H1 (cell line): Measurements from ENCODE around the gene PFKM. TPM values are rescaled to one million over a fixed set of nuclear protein-coding genes. Genes with fewer than 3 reads are reported as not detected.

Source experiments
- CTCF ChIA-PET: fragments of 300-600 bp; sonication (Branson Sonifier 250); formaldehyde crosslinking; loops from one replicate; lab custom pipeline; 2021; ENCODE audit not compliant: partially characterized antibody; lab: Charles Lee
- POLR2A ChIA-PET: fragments of 300-600 bp; sonication (Branson Sonifier 250); formaldehyde crosslinking; loops from one replicate; lab custom pipeline; 2021; ENCODE audit warnings: inconsistent platforms; ENCODE audit not compliant: partially characterized antibody; lab: Charles Lee
- DNase-seq, 2 experiments: peaks; one replicate each; pipeline versions ENCODE4 v3.0.0 to v3.0.0-alpha.2; 2010 to 2022; ENCODE audit warnings: low spot score in 2 of 2, low read depth in 1 of 2, mixed read lengths in 1 of 2
- FAIRE-seq: peaks from 2 replicates; lab custom pipeline; 2011; peaks lifted over from hg19 to GRCh38; lab: Jason Lieb, UNC
- H2AFZ ChIP-seq: 2 replicates; pipeline ENCODE4 v1.8.1; 2012; ENCODE audit warnings: low read length, inconsistent platforms
- H2AK5ac ChIP-seq: 2 replicates; pipeline ENCODE4 v1.6.1; 2013; ENCODE audit warnings: low read depth, low read length
- H2BK120ac ChIP-seq: replicated peaks from 2 replicates; pipeline ENCODE3; 2013; ENCODE audit warnings: low read depth, low read length, inconsistent platforms
- H2BK12ac ChIP-seq: 2 replicates; pipeline ENCODE4 v1.6.1; 2013; ENCODE audit warnings: low read depth, low read length
- H2BK15ac ChIP-seq: 2 replicates; pipeline ENCODE4 v1.6.1; 2013; ENCODE audit warnings: low read length
- H2BK20ac ChIP-seq: 2 replicates; pipeline ENCODE4 v1.6.1; 2013; ENCODE audit warnings: low read length
- H2BK5ac ChIP-seq: 2 replicates; pipeline ENCODE4 v1.6.1; 2013; ENCODE audit warnings: low read depth, low read length
- H3K14ac ChIP-seq: 2 replicates; pipeline ENCODE4 v1.6.1; 2013; ENCODE audit warnings: inconsistent platforms; ENCODE audit not compliant: insufficient read length
- H3K18ac ChIP-seq: 2 replicates; pipeline ENCODE4 v1.6.1; 2013; ENCODE audit warnings: low read length; ENCODE audit errors: extremely low read depth
- H3K23ac ChIP-seq: 2 replicates; pipeline ENCODE4 v1.6.1; 2013; ENCODE audit warnings: inconsistent platforms; ENCODE audit not compliant: insufficient read length
- H3K23me2 ChIP-seq: 2 replicates; pipeline ENCODE4 v1.6.1; 2013; ENCODE audit warnings: low read depth, low read length
- H3K27ac ChIP-seq: 2 replicates; pipeline ENCODE4 v1.6.1; 2011; ENCODE audit warnings: low read depth, low read length, inconsistent platforms
- H3K27me3 ChIP-seq, 4 experiments: replicated peaks in 1 of 4; 1 replicate in 1 of 4; 2 replicates in 3 of 4; pipeline versions ENCODE4 v1.6.1 to v1.8.1; 2011 to 2013; ENCODE audit warnings: low read length in 3 of 4, mild to moderate bottlenecking in 3 of 4, inconsistent platforms in 2 of 4, mixed read lengths in 2 of 4, moderate library complexity in 1 of 4; ENCODE audit not compliant: control insufficient read depth in 3 of 4, insufficient read depth in 3 of 4; ENCODE audit errors: extremely low read depth in 1 of 4
- H3K36me3 ChIP-seq, 4 experiments: 2 replicates each; pipeline versions ENCODE4 v1.6.1 to v1.8.1; 2011 to 2013; ENCODE audit warnings: mild to moderate bottlenecking in 4 of 4, low read length in 3 of 4, moderate library complexity in 2 of 4, control low read depth in 1 of 4, inconsistent platforms in 1 of 4; ENCODE audit not compliant: insufficient read depth in 4 of 4, control insufficient read depth in 2 of 4
- H3K4ac ChIP-seq: replicated peaks from 2 replicates; pipeline ENCODE3; 2013; ENCODE audit warnings: low read length, low read depth, mixed read lengths, inconsistent platforms; ENCODE audit not compliant: insufficient read length
- H3K4me1 ChIP-seq, 4 experiments: replicated peaks in 1 of 4; 1 replicate in 1 of 4; 2 replicates in 3 of 4; pipeline versions ENCODE4 v1.6.1 to v1.8.1; 2011 to 2013; ENCODE audit warnings: low read length in 3 of 4, inconsistent platforms in 2 of 4, mixed read lengths in 1 of 4; ENCODE audit not compliant: insufficient read depth in 4 of 4, control insufficient read depth in 3 of 4
- H3K4me2 ChIP-seq, 2 experiments: 2 replicates each; pipeline versions ENCODE4 v1.6.1 to v1.8.1; 2011 to 2013; ENCODE audit warnings: low read depth in 2 of 2, low read length in 2 of 2, control low read depth in 1 of 2, inconsistent platforms in 1 of 2, mild to moderate bottlenecking in 1 of 2; ENCODE audit not compliant: insufficient read depth in 1 of 2
- H3K4me3 ChIP-seq, 4 experiments: fragments of 200-600, 300-600 bp in 1 of 4; sonication (generic), shearing (Covaris generic), sonication (Bioruptor Twin) in 1 of 4; 2 replicates each; pipeline versions ENCODE4 v1.5.1 to v1.8.1; 2011 to 2016; ENCODE audit warnings: low read length in 4 of 4, low read depth in 3 of 4, control low read depth in 2 of 4, inconsistent platforms in 2 of 4, mild to moderate bottlenecking in 2 of 4, mixed read lengths in 1 of 4, moderate library complexity in 1 of 4; ENCODE audit not compliant: insufficient read depth in 2 of 4; ENCODE audit errors: extremely low read depth in 1 of 4
- H3K56ac ChIP-seq: replicated peaks from 2 replicates; pipeline ENCODE3; 2013; ENCODE audit warnings: low read depth, mild to moderate bottlenecking, mixed read lengths, low read length, inconsistent platforms; ENCODE audit not compliant: insufficient read length
- H3K79me1 ChIP-seq: 2 replicates; pipeline ENCODE4 v1.6.1; 2013; ENCODE audit warnings: low read depth, low read length, control low read depth
- H3K79me2 ChIP-seq, 2 experiments: 2 replicates each; pipeline versions ENCODE4 v1.6.1 to v1.8.1; 2012 to 2013; ENCODE audit warnings: low read length in 2 of 2, mild to moderate bottlenecking in 2 of 2, inconsistent platforms in 1 of 2; ENCODE audit not compliant: insufficient read depth in 2 of 2, control insufficient read depth in 1 of 2
- H3K9ac ChIP-seq, 4 experiments: replicated peaks in 1 of 4; 1 replicate in 1 of 4; 2 replicates in 3 of 4; pipeline versions ENCODE4 v1.6.1 to v1.8.1; 2011 to 2013; ENCODE audit warnings: low read depth in 3 of 4, low read length in 3 of 4, control low read depth in 2 of 4, mild to moderate bottlenecking in 2 of 4, moderate library complexity in 2 of 4, inconsistent platforms in 1 of 4; ENCODE audit errors: extremely low read depth in 1 of 4
- H3K9me3 ChIP-seq, 2 experiments: 2 replicates each; pipeline versions ENCODE4 v1.6.1 to v1.8.1; 2012 to 2013; ENCODE audit warnings: mild to moderate bottlenecking in 2 of 2, moderate library complexity in 2 of 2, control low read depth in 1 of 2, inconsistent platforms in 1 of 2, low read depth in 1 of 2, low read length in 1 of 2, mixed read lengths in 1 of 2; ENCODE audit not compliant: insufficient read depth in 2 of 2
- H4K20me1 ChIP-seq, 2 experiments: replicated peaks in 1 of 2; 2 replicates each; pipeline versions ENCODE3 to v1.8.1; 2011 to 2013; ENCODE audit warnings: inconsistent platforms in 2 of 2, low read length in 2 of 2, mild to moderate bottlenecking in 1 of 2; ENCODE audit not compliant: insufficient read depth in 2 of 2, control insufficient read depth in 1 of 2
- H4K5ac ChIP-seq: 2 replicates; pipeline ENCODE4 v1.6.1; 2013; ENCODE audit warnings: low read length, low read depth, mixed read lengths, inconsistent platforms; ENCODE audit not compliant: insufficient read length
- H4K8ac ChIP-seq: 2 replicates; pipeline ENCODE4 v1.8.0; 2013; ENCODE audit warnings: mild to moderate bottlenecking, moderate library complexity, low read length, inconsistent platforms; ENCODE audit not compliant: insufficient read depth; ENCODE audit errors: extremely low read depth
- H4K91ac ChIP-seq: replicated peaks from 2 replicates; pipeline ENCODE3; 2013; ENCODE audit warnings: low read length, mixed read lengths, inconsistent platforms; ENCODE audit not compliant: insufficient read length
- CHD1 ChIP-seq: IDR thresholded peaks from 2 replicates; pipeline ENCODE4 v1.6.1; 2012; ENCODE audit warnings: low read depth, low read length, improper control_type of control experiment
- CTBP2 ChIP-seq: IDR thresholded peaks from 2 replicates; pipeline ENCODE4 v1.7.0; 2011; ENCODE audit warnings: borderline replicate concordance, mild to moderate bottlenecking, moderate library complexity, mixed read lengths, low read length; ENCODE audit not compliant: insufficient read depth, insufficient read length
- EZH2 ChIP-seq: fragments of 200-600 bp; sonication (generic); IDR thresholded peaks from 2 replicates; pipeline ENCODE4 v1.7.1; 2012; ENCODE audit warnings: low read depth, mild to moderate bottlenecking, moderate library complexity, low read length, inconsistent platforms; ENCODE audit not compliant: severe bottlenecking
- FOSL1 ChIP-seq: IDR thresholded peaks from 2 replicates; pipeline ENCODE4 v1.6.1; 2011; ENCODE audit warnings: mild to moderate bottlenecking, low read depth, low read length, moderate library complexity; ENCODE audit not compliant: insufficient read depth
- GTF2F1 ChIP-seq: IDR thresholded peaks from 2 replicates; pipeline ENCODE4 v1.6.1; 2012; ENCODE audit warnings: low read depth, low read length, improper control_type of control experiment, borderline replicate concordance
- NRF1 ChIP-seq: IDR thresholded peaks from 2 replicates; pipeline ENCODE4 v1.6.1; 2011; ENCODE audit warnings: mild to moderate bottlenecking, low read depth, low read length, improper control_type of control experiment
- PHF8 ChIP-seq: fragments of 200-600 bp; sonication (generic); conservative IDR thresholded peaks from 2 replicates; pipeline ENCODE4 v1.7.1; 2012; ENCODE audit warnings: low read depth, mild to moderate bottlenecking, inconsistent platforms, low read length, moderate library complexity
- SIRT6 ChIP-seq: IDR thresholded peaks from one replicate; pipeline ENCODE4 v1.7.1; 2012; ENCODE audit warnings: low read length, inconsistent platforms
- TAF1 ChIP-seq: IDR thresholded peaks from 2 replicates; pipeline ENCODE4 v1.6.1; 2011; ENCODE audit warnings: mild to moderate bottlenecking, low read depth, low read length
- TAF7 ChIP-seq: optimal IDR thresholded peaks from 2 replicates; pipeline ENCODE3; 2011; ENCODE audit warnings: low read depth, mild to moderate bottlenecking, inconsistent platforms, low read length, moderate library complexity, borderline replicate concordance
- ZNF274 ChIP-seq: IDR thresholded peaks from 2 replicates; pipeline ENCODE4 v1.7.0; 2012; ENCODE audit warnings: low read length, borderline replicate concordance; ENCODE audit errors: extremely low read depth
- WGBS, 2 experiments: shearing (Covaris generic) in 1 of 2; methylation state at CpG; one replicate each; pipeline versions ENCODE4 v1.1.6 to v1.1.7; 2013 to 2015; ENCODE audit warnings: low lambda C conversion rate in 2 of 2, mixed read lengths in 2 of 2, inconsistent platforms in 1 of 2, low coverage in 1 of 2, missing lambda C conversion rate in 1 of 2; ENCODE audit not compliant: insufficient replicate concordance in 2 of 2, insufficient coverage in 1 of 2, insufficient read length in 1 of 2; ENCODE audit errors: extremely low coverage in 1 of 2, missing lambda C conversion rate in 1 of 2; 5-methylcytosine and 5-hydroxymethylcytosine counted together
- polyA plus RNA-seq, 7 experiments: library from polyadenylated mRNA; depleted of rRNA in 3 of 7; stranded (reverse) in 5 of 7; unstranded in 2 of 7; fragments of >200 nt in 5 of 7; fragments of 200-250 nt in 2 of 7; gene quantifications; 1 replicate in 5 of 7; 2 replicates in 1 of 7; 4 replicates in 1 of 7; pipeline versions ENCODE4 v1.2.1 to v1.2.3, GENCODE V29; 2011 to 2013; ENCODE audit warnings: missing spikeins in 2 of 7, mixed read lengths in 2 of 7
- total RNA-seq: library from RNA; stranded (reverse); fragmentation: NEBNext Ultra II Directional; extraction: Animal tissue kit (Norgen Biotek cat#: 25700); gene quantifications from 2 replicates; pipeline ENCODE4 v1.2.1, GENCODE V29; 2021
- TF ChIP-seq, protein P1 (sequence below): IDR thresholded peaks from 2 replicates; pipeline ENCODE4 v1.6.1; 2012; ENCODE audit warnings: low read length, inconsistent platforms

PFKM gene
- total and polyA plus RNA-seq, 2 of the 8 experiments (the other 6 are each of a cell fraction or from before 2014, with no cell fraction given) = 62.6 to 106 TPM

- Histone ChIP-seq H2AK5ac (no peak overlapping the region), H3K27me3 (no peaks in the 10 kb centered on the region), H3K4ac (no peak overlapping the region), H3K4me3 (no peak overlapping the region), H3K79me1 (peaks cover 3% of the 10 kb centered on the region; the same call in 1 of the 2 replicates), H4K5ac (no peak overlapping the region), H2BK120ac (no peak overlapping the region), H3K18ac (no peak overlapping the region), H3K9me3 (no peaks in the 10 kb centered on the region), H2BK5ac (no peak overlapping the region), H3K79me2 (peaks cover 6 to 26% of the 10 kb centered on the region in 2 experiments; a peak in 3 of 4 replicates), H3K27ac (no peak overlapping the region), H4K91ac (no peak overlapping the region), H4K20me1 (peaks cover 0 to 4% of the 10 kb centered on the region in 2 experiments), H3K14ac (no peak overlapping the region), H2BK15ac (no peak overlapping the region), H3K9ac (no peak overlapping the region), H4K8ac (no peak overlapping the region), H2BK20ac (no peak overlapping the region), H3K56ac (no peak overlapping the region), H3K4me2 (no peak overlapping the region), H3K23me2 (peaks cover 2% of the 10 kb centered on the region; the same call in 1 of the 2 replicates), H3K4me1 (peaks cover 0 to 7% (median 2%) of the 10 kb centered on the region in 4 experiments; a peak in 2 of 7 replicates), H2AFZ (no peak overlapping the region), H2BK12ac (no peak overlapping the region), H3K36me3 (peaks cover 7 to 45% (median 36%) of the 10 kb centered on the region in 4 experiments), H3K23ac (no peak overlapping the region)
- no peak for FAIRE-seq
- ChIA-PET POLR2A (no interaction called here), CTCF (no interaction called here)
- WGBS, 2 experiments = 86% methylated on average over 4 of the region's 4 CpGs; no CpG with 5 or more reads in 1 of the 2 experiments
- no peak for DNase-seq
- TF ChIP-seq NRF1 (no peak), TAF7 (no peak), CHD1 (no peak), SIRT6 (no peak), EZH2 (no peak), GTF2F1 (no peak), ZNF274 (no peak), TAF1 (no peak), FOSL1 (no peak), CTBP2 (no peak), PHF8 (no peak)
- TF ChIP-seq, protein P1, sequence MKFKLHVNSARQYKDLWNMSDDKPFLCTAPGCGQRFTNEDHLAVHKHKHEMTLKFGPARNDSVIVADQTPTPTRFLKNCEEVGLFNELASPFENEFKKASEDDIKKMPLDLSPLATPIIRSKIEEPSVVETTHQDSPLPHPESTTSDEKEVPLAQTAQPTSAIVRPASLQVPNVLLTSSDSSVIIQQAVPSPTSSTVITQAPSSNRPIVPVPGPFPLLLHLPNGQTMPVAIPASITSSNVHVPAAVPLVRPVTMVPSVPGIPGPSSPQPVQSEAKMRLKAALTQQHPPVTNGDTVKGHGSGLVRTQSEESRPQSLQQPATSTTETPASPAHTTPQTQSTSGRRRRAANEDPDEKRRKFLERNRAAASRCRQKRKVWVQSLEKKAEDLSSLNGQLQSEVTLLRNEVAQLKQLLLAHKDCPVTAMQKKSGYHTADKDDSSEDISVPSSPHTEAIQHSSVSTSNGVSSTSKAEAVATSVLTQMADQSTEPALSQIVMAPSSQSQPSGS = no peak
These were observed 4.0 kb downstream of the PFKM start for GRCh38 chr12:48123169-48123568.
